ENCODE measurements around the gene DNAJB14. TPM values are rescaled to one million over a fixed set of nuclear protein-coding genes. Genes with fewer than 3 reads are reported as not detected.

The DNAJB14 gene
- polyA plus RNA-seq, 1 of the 3 experiments (the other 2 are of a cell fraction), result 23.8 TPM

DNA sequence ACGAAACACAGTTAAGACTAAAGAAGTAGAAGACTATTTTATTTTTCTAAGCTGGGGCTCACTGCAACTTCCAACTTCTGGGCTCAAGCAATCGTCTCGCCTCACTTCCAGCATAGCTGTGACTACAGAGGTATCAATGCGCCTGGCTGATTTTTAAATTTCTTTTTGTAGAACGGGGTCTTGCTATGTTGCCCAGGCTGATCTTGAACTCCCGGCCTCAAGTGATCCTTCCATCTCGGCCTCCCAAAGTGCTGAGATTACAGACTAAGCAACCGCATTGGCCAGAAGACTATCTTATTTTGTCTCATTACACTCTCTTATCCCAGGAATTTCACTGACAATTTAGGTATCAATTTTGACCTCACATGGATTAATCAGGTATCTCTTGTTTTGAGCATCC, 53.4 kb downstream of the DNAJB14 start:
- Histone ChIP-seq H3K4me3 (ENCODE audit: low read depth in 2 of 2, low read length in 1 of 2) (peak overlapping the region; percentile 95 to 98; a peak in 3 of 4 replicates), H3F3A (replicated peaks; ENCODE audit: insufficient read depth) (peaks cover 20% of the 10 kb centered on the region), H2AFZ (ENCODE audit: low read depth) (peak overlapping the region; percentile 93; the same call in 1 of the 2 replicates), H3K79me2 (ENCODE audit: insufficient read depth) (peaks cover 60% of the 10 kb centered on the region), H3K9me3 (no peaks in the 10 kb centered on the region), H3K27me3 (ENCODE audit: insufficient read depth) (no peaks in the 10 kb centered on the region), H3K4me1 (ENCODE audit: control insufficient read depth in 1 of 2, insufficient read depth in 2 of 2, low read depth in 1 of 2, low read length in 1 of 2) (no peaks in the 10 kb centered on the region; a peak in 2 of 4 replicates), H3K9me2 (no peaks in the 10 kb centered on the region), H3K9ac (peak overlapping the region; percentile 89), H3K36me3 (replicated peaks in 1 of 2; ENCODE audit: control insufficient read depth in 1 of 2, insufficient read depth in 2 of 2, low read length in 1 of 2) (peaks cover 26 to 36% of the 10 kb centered on the region in 2 experiments), H3K27ac (ENCODE audit: low read depth in 2 of 2, low read length in 1 of 2) (no peak overlapping the region), H3K4me2 (peak overlapping the region; percentile 92), H4K20me1 (ENCODE audit: insufficient read depth) (no peaks in the 10 kb centered on the region)
- no peak for DNase-seq
- WGBS (ENCODE audit: low lambda C conversion rate), result 88% methylated on average over 8 of the region's 8 CpGs
- TF ChIP-seq, protein P1, sequence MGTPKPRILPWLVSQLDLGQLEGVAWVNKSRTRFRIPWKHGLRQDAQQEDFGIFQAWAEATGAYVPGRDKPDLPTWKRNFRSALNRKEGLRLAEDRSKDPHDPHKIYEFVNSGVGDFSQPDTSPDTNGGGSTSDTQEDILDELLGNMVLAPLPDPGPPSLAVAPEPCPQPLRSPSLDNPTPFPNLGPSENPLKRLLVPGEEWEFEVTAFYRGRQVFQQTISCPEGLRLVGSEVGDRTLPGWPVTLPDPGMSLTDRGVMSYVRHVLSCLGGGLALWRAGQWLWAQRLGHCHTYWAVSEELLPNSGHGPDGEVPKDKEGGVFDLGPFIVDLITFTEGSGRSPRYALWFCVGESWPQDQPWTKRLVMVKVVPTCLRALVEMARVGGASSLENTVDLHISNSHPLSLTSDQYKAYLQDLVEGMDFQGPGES (IDR thresholded peaks at IDR 0.05; ENCODE audit: low read depth, low read length), result no peak
- no peak for TF ChIP-seq TEAD4 (IDR thresholded peaks at IDR 0.05; ENCODE audit: borderline replicate concordance, insufficient read depth)
- no peak for TF ChIP-seq ELF1 (IDR thresholded peaks at IDR 0.05)
- TF ChIP-seq RAD21 (IDR thresholded peaks at IDR 0.05; ENCODE audit: low read length), result no peak
- TF ChIP-seq RFX5 (IDR thresholded peaks at IDR 0.05; ENCODE audit: low read length), result no peak
- no peak for TF ChIP-seq GABPA (IDR thresholded peaks at IDR 0.05; ENCODE audit: low read depth)
- no peak for TF ChIP-seq MEF2A (IDR thresholded peaks at IDR 0.05; ENCODE audit: borderline replicate concordance, low read depth)
- TF ChIP-seq SIN3A (IDR thresholded peaks at IDR 0.05; ENCODE audit: borderline replicate concordance, low read depth, low read length), result no peak
- TF ChIP-seq, protein P2, sequence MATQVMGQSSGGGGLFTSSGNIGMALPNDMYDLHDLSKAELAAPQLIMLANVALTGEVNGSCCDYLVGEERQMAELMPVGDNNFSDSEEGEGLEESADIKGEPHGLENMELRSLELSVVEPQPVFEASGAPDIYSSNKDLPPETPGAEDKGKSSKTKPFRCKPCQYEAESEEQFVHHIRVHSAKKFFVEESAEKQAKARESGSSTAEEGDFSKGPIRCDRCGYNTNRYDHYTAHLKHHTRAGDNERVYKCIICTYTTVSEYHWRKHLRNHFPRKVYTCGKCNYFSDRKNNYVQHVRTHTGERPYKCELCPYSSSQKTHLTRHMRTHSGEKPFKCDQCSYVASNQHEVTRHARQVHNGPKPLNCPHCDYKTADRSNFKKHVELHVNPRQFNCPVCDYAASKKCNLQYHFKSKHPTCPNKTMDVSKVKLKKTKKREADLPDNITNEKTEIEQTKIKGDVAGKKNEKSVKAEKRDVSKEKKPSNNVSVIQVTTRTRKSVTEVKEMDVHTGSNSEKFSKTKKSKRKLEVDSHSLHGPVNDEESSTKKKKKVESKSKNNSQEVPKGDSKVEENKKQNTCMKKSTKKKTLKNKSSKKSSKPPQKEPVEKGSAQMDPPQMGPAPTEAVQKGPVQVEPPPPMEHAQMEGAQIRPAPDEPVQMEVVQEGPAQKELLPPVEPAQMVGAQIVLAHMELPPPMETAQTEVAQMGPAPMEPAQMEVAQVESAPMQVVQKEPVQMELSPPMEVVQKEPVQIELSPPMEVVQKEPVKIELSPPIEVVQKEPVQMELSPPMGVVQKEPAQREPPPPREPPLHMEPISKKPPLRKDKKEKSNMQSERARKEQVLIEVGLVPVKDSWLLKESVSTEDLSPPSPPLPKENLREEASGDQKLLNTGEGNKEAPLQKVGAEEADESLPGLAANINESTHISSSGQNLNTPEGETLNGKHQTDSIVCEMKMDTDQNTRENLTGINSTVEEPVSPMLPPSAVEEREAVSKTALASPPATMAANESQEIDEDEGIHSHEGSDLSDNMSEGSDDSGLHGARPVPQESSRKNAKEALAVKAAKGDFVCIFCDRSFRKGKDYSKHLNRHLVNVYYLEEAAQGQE (IDR thresholded peaks at IDR 0.05; ENCODE audit: low read depth, low read length), result no peak
- ChIA-PET POLR2A (interaction anchor here (1.7 kb wide), 1 partner anchor 48 kb away, joined by 4 read pairs; no protein-coding TSS in a partner anchor), CTCF (interaction anchor here (3.7 kb wide), 1 partner anchor 55 kb away, joined by 18 read pairs; the partner anchor contains the start of gene DNAJB14)

DNA sequence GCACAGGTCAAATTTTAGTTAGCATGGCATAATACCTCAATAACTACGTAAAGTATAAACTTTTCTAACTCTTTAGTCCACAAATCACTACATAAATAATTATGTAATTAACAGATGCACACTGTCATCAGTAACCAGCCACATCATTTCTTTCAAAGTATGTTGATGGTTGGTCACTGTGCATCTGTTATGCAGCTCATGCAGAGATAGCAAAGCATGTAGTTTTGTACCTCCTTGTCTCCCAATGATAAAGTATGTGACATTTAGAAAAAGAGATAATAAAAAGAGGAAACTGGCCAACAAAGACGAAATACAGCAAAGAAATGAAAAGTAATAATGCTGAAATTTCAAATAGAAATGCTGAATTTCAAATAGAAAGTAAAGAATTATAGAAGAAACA, 55.1 kb downstream of the DNAJB14 start:
- 0 out of 2 replicates have a peak overlapping the region, but pooled peaks have one; percentile 18 for H3K4me2 ChIP-seq
- TF ChIP-seq, protein P3, sequence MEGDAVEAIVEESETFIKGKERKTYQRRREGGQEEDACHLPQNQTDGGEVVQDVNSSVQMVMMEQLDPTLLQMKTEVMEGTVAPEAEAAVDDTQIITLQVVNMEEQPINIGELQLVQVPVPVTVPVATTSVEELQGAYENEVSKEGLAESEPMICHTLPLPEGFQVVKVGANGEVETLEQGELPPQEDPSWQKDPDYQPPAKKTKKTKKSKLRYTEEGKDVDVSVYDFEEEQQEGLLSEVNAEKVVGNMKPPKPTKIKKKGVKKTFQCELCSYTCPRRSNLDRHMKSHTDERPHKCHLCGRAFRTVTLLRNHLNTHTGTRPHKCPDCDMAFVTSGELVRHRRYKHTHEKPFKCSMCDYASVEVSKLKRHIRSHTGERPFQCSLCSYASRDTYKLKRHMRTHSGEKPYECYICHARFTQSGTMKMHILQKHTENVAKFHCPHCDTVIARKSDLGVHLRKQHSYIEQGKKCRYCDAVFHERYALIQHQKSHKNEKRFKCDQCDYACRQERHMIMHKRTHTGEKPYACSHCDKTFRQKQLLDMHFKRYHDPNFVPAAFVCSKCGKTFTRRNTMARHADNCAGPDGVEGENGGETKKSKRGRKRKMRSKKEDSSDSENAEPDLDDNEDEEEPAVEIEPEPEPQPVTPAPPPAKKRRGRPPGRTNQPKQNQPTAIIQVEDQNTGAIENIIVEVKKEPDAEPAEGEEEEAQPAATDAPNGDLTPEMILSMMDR (IDR thresholded peaks at IDR 0.05), result no peak
- TF ChIP-seq EZH2phosphoT487 (IDR thresholded peaks at IDR 0.05; ENCODE audit: borderline replicate concordance, low read depth) (no peak), RXRA (IDR thresholded peaks at IDR 0.05; ENCODE audit: borderline replicate concordance, low read depth) (no peak), SMC3 (IDR thresholded peaks at IDR 0.05; ENCODE audit: low read depth, low read length) (no peak), TCF12 (IDR thresholded peaks at IDR 0.05) (no peak)
- TF ChIP-seq, protein P4, sequence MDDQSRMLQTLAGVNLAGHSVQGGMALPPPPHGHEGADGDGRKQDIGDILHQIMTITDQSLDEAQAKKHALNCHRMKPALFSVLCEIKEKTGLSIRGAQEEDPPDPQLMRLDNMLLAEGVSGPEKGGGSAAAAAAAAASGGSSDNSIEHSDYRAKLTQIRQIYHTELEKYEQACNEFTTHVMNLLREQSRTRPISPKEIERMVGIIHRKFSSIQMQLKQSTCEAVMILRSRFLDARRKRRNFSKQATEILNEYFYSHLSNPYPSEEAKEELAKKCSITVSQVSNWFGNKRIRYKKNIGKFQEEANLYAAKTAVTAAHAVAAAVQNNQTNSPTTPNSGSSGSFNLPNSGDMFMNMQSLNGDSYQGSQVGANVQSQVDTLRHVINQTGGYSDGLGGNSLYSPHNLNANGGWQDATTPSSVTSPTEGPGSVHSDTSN (IDR thresholded peaks at IDR 0.05), result no peak

More for the DNA sequence above, 55.1 kb downstream of the DNAJB14 start:
- Histone ChIP-seq H3K4me1 (ENCODE audit: control insufficient read depth in 1 of 2, insufficient read depth in 2 of 2, low read depth in 1 of 2, low read length in 1 of 2) (no peaks in the 10 kb centered on the region; a peak in 2 of 4 replicates), H3K4me3 (ENCODE audit: low read depth in 2 of 2, low read length in 1 of 2) (no peak overlapping the region), H3K27ac (ENCODE audit: low read depth in 2 of 2, low read length in 1 of 2) (no peak overlapping the region), H3K79me2 (ENCODE audit: insufficient read depth) (peaks cover 72% of the 10 kb centered on the region), H3K9me3 (no peaks in the 10 kb centered on the region), H3F3A (replicated peaks; ENCODE audit: insufficient read depth) (peaks cover 23% of the 10 kb centered on the region), H3K36me3 (replicated peaks in 1 of 2; ENCODE audit: control insufficient read depth in 1 of 2, insufficient read depth in 2 of 2, low read length in 1 of 2) (peaks cover 31 to 33% of the 10 kb centered on the region in 2 experiments), H3K27me3 (ENCODE audit: insufficient read depth) (no peaks in the 10 kb centered on the region), H3K9me2 (no peaks in the 10 kb centered on the region), H4K20me1 (ENCODE audit: insufficient read depth) (no peaks in the 10 kb centered on the region), H2AFZ (ENCODE audit: low read depth) (no peak overlapping the region), H3K9ac (no peak overlapping the region)
- 93% methylated on average over 2 of the region's 2 CpGs for WGBS (ENCODE audit: low lambda C conversion rate)
- ChIA-PET CTCF (no interaction called here), POLR2A (no interaction called here)
- DNase-seq, result no peak

Measured in SK-N-SH (cell line).